Measurements from ENCODE around the gene SLC35C1.

- no peak for TF ChIP-seq CTCF (IDR thresholded peaks at IDR 0.05; ENCODE audit: control extremely low read depth in 1 of 3, insufficient read depth in 1 of 3, low read depth in 1 of 3, low read length in 3 of 3)
- no peak for TF ChIP-seq SP1 (IDR thresholded peaks at IDR 0.05; ENCODE audit: low read depth, low read length)
- TF ChIP-seq SP2 (IDR thresholded peaks at IDR 0.05; ENCODE audit: low read length) = no peak
- no peak for TF ChIP-seq CHD2 (IDR thresholded peaks at IDR 0.05; ENCODE audit: low read length)
- TF ChIP-seq RNF2 (IDR thresholded peaks at IDR 0.05; ENCODE audit: borderline replicate concordance, low read depth, low read length, missing control alignments, poor library complexity, severe bottlenecking) = no peak
Observed at GRCh38 chr11:45856044-45856468, 51.1 kb downstream of the SLC35C1 start.

Data from H1 (cell line).